Panc1 (cell line): ENCODE measurements around the gene LAIR2. TPM values are rescaled to one million over a fixed set of nuclear protein-coding genes. Genes with fewer than 3 reads are reported as not detected.

Source experiments
- ATAC-seq: fragments of 200-7000 bp; cut with Tn5 transposase; 2 replicates; pipeline ENCODE4 v1.9.1; 2020; ENCODE audit warnings: mild to moderate bottlenecking, moderate library complexity
- BruUV-seq: library from RNA; stranded (reverse); fragments of 400-500 nt; replicated peaks from 2 replicates; lab custom pipeline; 2021; lab: Mats Ljungman, UMichigan
- CTCF ChIA-PET: fragments of 300-600 bp; sonication (Branson Sonifier 250); formaldehyde crosslinking; loops from one replicate; lab custom pipeline; 2022; ENCODE audit warnings: antibody characterized with exemption; lab: Charles Lee
- POLR2A ChIA-PET: fragments of 300-600 bp; sonication (Branson Sonifier 250); formaldehyde crosslinking; loops from one replicate; lab custom pipeline; 2022; ENCODE audit warnings: antibody characterized with exemption; lab: Charles Lee
- DNase-seq: peaks from one replicate; pipeline ENCODE4 v3.0.0-alpha.2; 2010; ENCODE audit warnings: low read depth, low spot score
- H3K27ac ChIP-seq: 2 replicates; pipeline ENCODE4 v1.5.1; 2011; ENCODE audit warnings: mild to moderate bottlenecking, low read length, inconsistent platforms
- H3K27me3 ChIP-seq: fragments of 200-500 bp; sonication (Bioruptor generic); 2 replicates; pipeline ENCODE4 v1.6.0; 2014; ENCODE audit warnings: low read length, inconsistent platforms; ENCODE audit not compliant: control insufficient read depth, insufficient read depth
- H3K36me3 ChIP-seq: fragments of 200-500 bp; sonication (Bioruptor generic); 2 replicates; pipeline ENCODE4 v1.5.1; 2014; ENCODE audit warnings: inconsistent platforms, mild to moderate bottlenecking, low read length, moderate library complexity; ENCODE audit not compliant: control insufficient read depth, insufficient read depth
- H3K4me1 ChIP-seq: 2 replicates; pipeline ENCODE4 v1.5.1; 2011; ENCODE audit warnings: inconsistent platforms, mild to moderate bottlenecking, low read length, moderate library complexity; ENCODE audit not compliant: control insufficient read depth, insufficient read depth
- H3K4me3 ChIP-seq, 2 experiments: 2 replicates each; pipeline ENCODE4 v1.5.1; 2011 to 2012; ENCODE audit warnings: low read depth in 2 of 2, low read length in 2 of 2, mild to moderate bottlenecking in 2 of 2, inconsistent platforms in 1 of 2, moderate library complexity in 1 of 2
- H3K9me3 ChIP-seq: fragments of 200-500 bp; sonication (Bioruptor generic); 2 replicates; pipeline ENCODE4 v1.5.1; 2014; ENCODE audit warnings: low read depth, mild to moderate bottlenecking, inconsistent platforms, low read length, moderate library complexity; ENCODE audit not compliant: control insufficient read depth, insufficient read depth
- CTCF ChIP-seq: fragments of 450-650 bp; IDR thresholded peaks from 2 replicates; pipeline ENCODE4 v1.5.1; 2017; ENCODE audit warnings: mild to moderate bottlenecking
- POLR2AphosphoS5 ChIP-seq: IDR thresholded peaks from 2 replicates; pipeline ENCODE4 v1.6.1; 2012; ENCODE audit warnings: mild to moderate bottlenecking, low read depth, low read length, moderate library complexity
- REST ChIP-seq, 2 experiments: IDR thresholded peaks; 2 replicates each; pipeline ENCODE4 v1.6.1; 2011 to 2012; ENCODE audit warnings: low read depth in 2 of 2, control low read depth in 1 of 2, low read length in 1 of 2, mild to moderate bottlenecking in 1 of 2, moderate library complexity in 1 of 2; ENCODE audit not compliant: insufficient read depth in 1 of 2
- SIN3A ChIP-seq: IDR thresholded peaks from 2 replicates; pipeline ENCODE4 v1.6.1; 2012; ENCODE audit warnings: low read depth, mild to moderate bottlenecking, low read length, moderate library complexity, borderline replicate concordance; ENCODE audit not compliant: insufficient read depth
- TCF7L2 ChIP-seq: IDR thresholded peaks from 2 replicates; pipeline ENCODE4 v1.6.1; 2011; ENCODE audit warnings: mild to moderate bottlenecking, low read depth, low read length, inconsistent platforms
- in situ Hi-C: cut with HindIII; loops from 2 replicates; pipeline ENCODE4 v1.10.0; 2016; ENCODE audit warnings: low sequenced_read_pairs, low pct_unique_long_range_greater_than_20kb
- intact Hi-C: fragments of 100-400 bp; cut with micrococcal nuclease; formaldehyde crosslinking; loops from one replicate; pipeline ENCODE4 v1.10.0; 2022; ENCODE audit not compliant: unreplicated experiment
- total RNA-seq: library from RNA; stranded (reverse); gene quantifications from one replicate; pipeline ENCODE4 v1.2.1, GENCODE V29; 2021; ENCODE audit not compliant: unreplicated experiment

The LAIR2 gene
- total RNA-seq, 1 experiment from 2014 or later: not detected

GRCh38 chr19:54526972-54527371 lies 24.3 kb downstream of the LAIR2 start:
- CTCF ChIA-PET: no interaction called here
- H3K27me3 ChIP-seq: peaks cover 27% of the 10 kb centered on the region
- H3K9me3 ChIP-seq: no peaks in the 10 kb centered on the region

GRCh38 chr19:54530866-54531265 lies 28.2 kb downstream of the LAIR2 start:
- no peak overlapping the region for H3K4me3 ChIP-seq
- POLR2A ChIA-PET: no interaction called here
- CTCF ChIA-PET: no interaction called here
- ATAC-seq (no peak), DNase-seq (no peak)
- H3K36me3 ChIP-seq: no peaks in the 10 kb centered on the region
- TF ChIP-seq REST (IDR thresholded peaks at IDR 0.05; ENCODE audit: insufficient read depth in 1 of 2, low read depth in 2 of 2, low read length in 1 of 2): no peak
- TF ChIP-seq SIN3A: no peak
- no peak for TF ChIP-seq CTCF
- TF ChIP-seq POLR2AphosphoS5: no peak
- TF ChIP-seq TCF7L2: no peak
- peaks cover 57% of the 10 kb centered on the region for H3K27me3 ChIP-seq
- H3K9me3 ChIP-seq: no peaks in the 10 kb centered on the region
- intact Hi-C loops: no loop called here
- H3K27ac ChIP-seq: no peak overlapping the region
- in situ Hi-C loops: no loop called here
- no TSS peak for BruUV-seq
- no peaks in the 10 kb centered on the region for H3K4me1 ChIP-seq

More at GRCh38 chr19:54526972-54527371, 24.3 kb downstream of the LAIR2 start:
- in situ Hi-C loops (no loop called here), intact Hi-C loops (no loop called here)
- Histone ChIP-seq H3K27ac (no peak overlapping the region), H3K4me3 (no peak overlapping the region), H3K36me3 (no peaks in the 10 kb centered on the region), H3K4me1 (no peaks in the 10 kb centered on the region)
- no TSS peak for BruUV-seq
- no peak for ATAC-seq
- no peak for TF ChIP-seq CTCF
- TF ChIP-seq TCF7L2: no peak
- TF ChIP-seq POLR2AphosphoS5: no peak
- TF ChIP-seq REST (IDR thresholded peaks at IDR 0.05; ENCODE audit: insufficient read depth in 1 of 2, low read depth in 2 of 2, low read length in 1 of 2): no peak
- TF ChIP-seq SIN3A: no peak
- DNase-seq: no peak
- POLR2A ChIA-PET: no interaction called here
